GM19025 (cell line): ENCODE results near the gene FABP7.
A peak's percentile ranks its signal among the peaks of the same experiment; 100 is the strongest.

Experiments used
- ATAC-seq: cut with Tn5 transposase; IDR thresholded peaks from one replicate; pipeline ENCODE4 v1.9.1; 2021; ENCODE audit warnings: mild to moderate bottlenecking, low read depth, moderate library complexity; ENCODE audit not compliant: unreplicated experiment

FABP7 gene

GRCh38 chr6:122755901-122756300 lies 23.6 kb upstream of the FABP7 start:
- no peak for ATAC-seq

- peak; percentile 100 for ATAC-seq
Observed at GRCh38 chr6:122758927-122759334, 20.6 kb upstream of the FABP7 start.

GRCh38 chr6:122760330-122760729 lies 19.2 kb upstream of the FABP7 start:
- no peak for ATAC-seq

GRCh38 chr6:122766256-122766655 lies 13.3 kb upstream of the FABP7 start:
- ATAC-seq, result no peak

GRCh38 chr6:122770835-122771601 lies 8.5 kb upstream of the FABP7 start:
- ATAC-seq, result no peak

- no peak for ATAC-seq
Observed at GRCh38 chr6:122772724-122773415, 6.6 kb upstream of the FABP7 start.

- ATAC-seq, result no peak
Observed at GRCh38 chr6:122775975-122776374, 3.5 kb upstream of the FABP7 start.

- no peak for ATAC-seq
Observed at GRCh38 chr6:122778302-122778701, 1.2 kb upstream of the FABP7 start.

GRCh38 chr6:122778985-122779661 lies 393 bp upstream of the FABP7 start:
- no peak for ATAC-seq

- no peak for ATAC-seq
Observed at GRCh38 chr6:122780114-122780513, 598 bp downstream of the FABP7 start.

- ATAC-seq, result no peak
Observed at GRCh38 chr6:122781716-122782115, 2.2 kb downstream of the FABP7 start.

GRCh38 chr6:122783401-122783800 lies 3.9 kb downstream of the FABP7 start:
- no peak for ATAC-seq

GRCh38 chr6:122785891-122786290 lies 6.4 kb downstream of the FABP7 start:
- no peak for ATAC-seq

GRCh38 chr6:122787721-122788120 lies 8.2 kb downstream of the FABP7 start:
- no peak for ATAC-seq

GRCh38 chr6:122788208-122788607 lies 8.7 kb downstream of the FABP7 start:
- ATAC-seq, result no peak

- ATAC-seq, result no peak
Observed at GRCh38 chr6:122788663-122789181, 9.2 kb downstream of the FABP7 start.

GRCh38 chr6:122789182-122790027 lies 9.9 kb downstream of the FABP7 start, which contains the start of gene SMPDL3A:
Gene SMPDL3A (plus strand): TSS chr6:122789258. CDS start chr6:122789347, 89 bp downstream.
- ATAC-seq, result peak; percentile 55

GRCh38 chr6:122790028-122790422 lies 10.5 kb downstream of the FABP7 start:
- ATAC-seq, result no peak

GRCh38 chr6:122790423-122791309 lies 11.2 kb downstream of the FABP7 start:
- no peak for ATAC-seq
